HG03139 (cell line): ENCODE results near the gene COPS6.
A peak's percentile ranks its signal among the peaks of the same experiment; 100 is the strongest.

Experiments used
- ATAC-seq: cut with Tn5 transposase; IDR thresholded peaks from one replicate; pipeline ENCODE4 v1.9.1; 2021; ENCODE audit not compliant: unreplicated experiment

Gene COPS6

DNA sequence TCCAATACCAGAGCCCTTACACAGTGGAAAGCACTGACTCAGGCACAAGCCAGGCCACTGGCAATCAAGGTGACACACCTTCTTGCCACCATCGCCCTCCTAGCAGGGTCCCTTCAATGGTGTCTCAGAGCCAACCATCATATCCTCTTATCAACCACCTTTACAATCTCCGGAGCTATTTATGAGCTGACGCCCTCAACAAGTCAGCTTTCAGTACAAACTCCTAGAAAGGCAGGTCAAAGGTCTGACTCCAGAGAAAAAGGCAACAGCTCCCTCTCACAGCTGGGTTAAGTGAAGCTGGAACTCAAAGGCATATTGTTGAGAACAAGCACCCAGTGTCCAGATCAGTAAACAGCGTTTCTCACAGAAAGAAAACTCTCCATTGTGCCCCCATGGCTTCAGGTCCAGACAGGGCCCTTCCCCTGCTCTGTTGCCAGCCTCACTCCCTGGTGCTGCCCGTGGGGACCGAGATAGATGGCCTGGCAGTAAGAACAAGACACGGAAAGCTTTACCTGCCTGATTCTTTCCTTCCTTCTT, 9.7 kb upstream of the COPS6 start:
- no peak for ATAC-seq

DNA sequence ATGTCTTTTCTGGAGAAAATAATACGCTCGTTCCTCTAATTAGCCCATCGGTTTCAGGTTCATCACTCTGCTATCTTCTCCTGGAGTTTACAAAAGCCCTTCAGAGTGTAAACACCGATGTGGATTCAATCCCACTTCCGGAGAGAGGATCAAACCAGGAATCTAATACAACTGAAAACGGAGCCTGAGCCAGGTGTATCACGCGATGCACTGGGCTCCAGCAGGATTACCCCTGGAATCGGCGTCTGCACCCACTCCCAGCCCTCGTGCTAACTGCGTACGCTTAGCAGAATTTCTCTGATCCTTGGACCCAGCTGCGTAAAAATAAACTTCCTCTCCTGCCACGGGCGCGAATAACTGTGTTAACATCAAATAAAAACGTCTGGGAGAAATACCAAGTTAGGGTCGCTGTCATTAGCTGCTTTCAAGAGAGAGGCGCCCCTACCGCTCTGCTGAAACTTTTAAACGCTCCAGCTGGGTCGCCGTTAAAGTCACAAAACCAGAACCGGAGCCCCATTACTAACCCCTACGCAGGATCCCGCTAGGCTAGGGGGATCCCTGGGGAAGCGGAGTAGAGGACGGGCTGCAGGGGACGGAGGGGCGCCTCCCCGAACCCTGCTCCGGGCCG, 7.7 kb upstream of the COPS6 start:
- no peak for ATAC-seq

DNA sequence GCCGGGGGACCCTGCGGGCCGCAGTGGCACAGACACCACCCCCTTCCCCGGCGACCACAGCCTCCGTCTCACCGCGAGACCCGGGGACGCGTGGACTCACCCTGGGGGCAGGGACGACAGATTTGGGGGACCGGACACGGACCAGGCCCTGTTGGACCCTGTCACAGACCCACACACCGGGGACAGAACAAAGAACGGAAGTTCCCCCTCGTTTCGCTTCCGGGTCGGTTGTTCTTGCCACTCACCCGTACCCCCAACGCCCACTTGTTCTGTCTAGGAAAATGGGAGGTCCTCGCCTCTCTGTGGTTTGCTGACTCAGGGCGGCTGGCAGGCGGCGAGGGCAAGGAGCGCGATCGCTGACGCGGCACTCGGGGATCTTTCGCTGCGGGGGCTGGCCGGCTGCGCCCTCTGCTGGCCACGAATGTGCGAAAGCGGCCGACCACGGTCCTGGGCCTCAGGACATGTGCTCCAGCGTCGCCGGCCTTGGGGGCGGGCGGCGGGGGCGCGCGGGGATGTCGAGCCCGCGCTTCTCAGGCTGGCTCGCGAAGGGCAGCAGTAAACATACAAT, 7.2 kb upstream of the COPS6 start, which contains the start of gene ZNF3:
Gene ZNF3 (minus strand): TSS at position 189 of the 568 bp plus-strand sequence. CDS start 4,366 bp downstream, outside the sequence.
- ATAC-seq = peak; percentile 70

DNA sequence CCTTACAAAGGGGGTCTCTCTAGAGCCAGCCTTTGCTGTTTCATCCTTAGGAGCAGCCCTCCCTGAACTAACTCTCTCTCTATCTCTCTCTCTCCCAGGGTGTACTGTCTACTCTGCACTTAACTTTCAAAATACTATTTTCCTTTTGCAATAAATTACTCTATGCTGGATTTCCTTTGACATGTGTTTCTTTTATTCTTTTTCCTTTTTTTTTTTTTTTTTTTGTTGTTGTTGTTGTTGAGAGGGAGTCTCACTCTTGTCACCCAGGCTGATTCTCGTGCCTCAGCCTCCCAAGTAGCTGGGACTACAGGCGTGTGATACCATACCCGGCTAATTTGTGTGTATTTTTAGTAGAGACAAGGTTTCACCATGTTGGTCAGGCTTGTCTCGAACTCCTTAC, 5.8 kb upstream of the COPS6 start:
- ATAC-seq = no peak

DNA sequence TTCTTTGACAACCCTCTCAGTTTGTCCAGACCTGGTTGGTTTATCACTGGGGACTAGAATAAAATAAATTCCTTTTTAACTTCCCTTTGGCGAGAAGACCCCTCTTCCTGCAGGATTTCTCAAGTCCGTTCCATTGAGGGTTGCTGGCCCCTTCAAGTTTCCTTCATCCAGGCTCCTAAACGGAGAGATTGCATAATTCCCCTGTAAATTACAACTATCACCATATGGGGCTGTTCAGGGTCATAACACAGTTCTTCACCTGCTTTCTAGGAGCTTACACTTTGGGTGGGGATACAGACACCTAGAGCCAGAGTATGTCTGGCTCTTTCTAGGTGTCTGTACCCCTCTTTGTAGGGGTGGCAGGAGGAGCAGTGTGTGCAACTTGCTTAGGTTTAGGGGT, 3.3 kb upstream of the COPS6 start:
- no peak for ATAC-seq

DNA sequence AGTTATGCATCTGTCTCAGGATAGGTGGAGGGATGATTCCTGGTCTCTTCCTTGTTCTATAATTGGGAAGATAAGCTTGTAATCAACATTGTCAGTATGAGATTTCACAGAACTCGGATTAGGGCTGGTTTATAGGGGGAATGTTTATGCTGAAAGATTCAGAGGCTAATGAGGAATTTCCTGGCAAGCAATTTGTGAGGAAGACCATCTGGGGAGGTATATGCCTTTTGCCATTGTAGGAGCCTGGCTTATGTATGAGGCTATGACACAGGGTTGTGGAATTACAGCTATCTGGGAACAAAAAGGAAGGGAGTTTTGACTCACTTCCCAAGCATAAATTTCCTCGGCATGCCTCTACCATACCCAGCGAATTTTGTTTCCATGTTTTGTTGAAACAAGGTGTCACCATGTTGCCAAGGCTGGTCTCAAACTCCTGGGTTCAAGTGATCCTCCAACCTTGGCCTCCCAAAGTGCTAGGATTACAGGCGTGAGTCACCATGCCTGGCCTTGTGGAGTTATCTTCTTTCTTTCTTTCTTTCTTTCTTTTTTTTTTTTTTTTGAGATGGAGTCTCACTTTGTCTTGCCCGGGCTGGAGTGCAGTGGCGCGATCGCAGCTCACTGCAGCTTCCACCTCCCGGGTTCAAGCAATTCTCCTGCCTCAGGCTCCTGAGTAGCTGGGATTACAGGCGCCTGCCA, 1.6 kb upstream of the COPS6 start:
- no peak for ATAC-seq

DNA sequence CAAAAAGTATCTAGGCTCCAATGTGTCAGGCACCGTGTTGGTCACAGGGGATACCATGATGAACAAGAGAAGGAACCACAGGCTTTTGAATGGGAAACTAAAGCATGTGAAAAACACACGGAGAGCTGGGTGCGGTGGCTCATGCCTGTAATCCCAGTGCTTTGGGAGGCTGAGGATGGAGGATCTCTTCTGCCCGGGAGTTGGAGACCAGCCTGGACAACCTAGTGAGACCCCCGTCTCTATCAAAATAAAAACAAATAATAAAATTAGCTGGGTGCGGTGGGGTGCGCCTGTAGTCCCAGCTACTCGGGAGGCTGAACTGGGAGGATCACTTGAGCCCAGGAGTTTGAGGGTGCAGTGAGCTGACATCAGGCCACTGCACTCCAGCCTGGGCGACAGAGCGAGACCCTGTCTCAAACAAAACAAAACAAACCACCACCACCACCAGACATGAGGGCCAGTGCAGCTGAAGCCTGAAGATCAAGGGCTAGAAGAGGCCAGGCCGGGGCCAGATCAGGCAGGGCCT, 611 bp upstream of the COPS6 start:
- no peak for ATAC-seq

DNA sequence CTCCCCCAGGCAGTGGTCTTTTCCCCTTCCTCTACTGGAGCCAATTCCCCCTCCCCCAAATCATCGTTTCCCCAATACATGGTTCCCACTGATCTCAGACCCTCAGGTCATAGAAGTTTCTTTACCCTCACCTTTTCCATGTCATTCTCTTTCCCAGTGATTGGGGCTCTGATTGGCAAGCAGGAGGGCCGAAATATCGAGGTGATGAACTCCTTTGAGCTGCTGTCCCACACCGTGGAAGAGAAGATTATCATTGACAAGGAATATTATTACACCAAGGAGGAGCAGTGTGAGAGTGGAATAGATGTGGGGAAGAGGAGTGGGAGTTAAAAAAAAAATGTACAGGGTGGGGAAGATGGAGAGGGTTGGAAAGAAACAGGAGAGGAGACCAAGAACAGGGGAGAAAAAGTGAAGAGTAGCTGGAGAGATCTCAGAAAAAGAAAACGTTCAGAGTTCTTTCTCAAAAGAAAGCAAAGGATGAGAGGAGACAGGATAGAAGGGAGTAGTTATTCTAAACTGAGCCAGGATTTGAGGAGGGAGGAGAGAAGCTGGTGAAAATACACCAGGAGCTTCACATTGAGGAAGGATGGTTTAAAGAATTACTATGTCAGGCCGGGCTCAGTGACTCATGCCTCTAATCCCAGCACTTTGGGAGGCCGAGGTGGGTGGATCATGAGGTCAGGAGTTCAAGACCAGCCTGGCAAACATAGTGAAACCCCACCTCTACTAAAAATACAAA, 858 bp downstream of the COPS6 start:
- ATAC-seq = no peak

DNA sequence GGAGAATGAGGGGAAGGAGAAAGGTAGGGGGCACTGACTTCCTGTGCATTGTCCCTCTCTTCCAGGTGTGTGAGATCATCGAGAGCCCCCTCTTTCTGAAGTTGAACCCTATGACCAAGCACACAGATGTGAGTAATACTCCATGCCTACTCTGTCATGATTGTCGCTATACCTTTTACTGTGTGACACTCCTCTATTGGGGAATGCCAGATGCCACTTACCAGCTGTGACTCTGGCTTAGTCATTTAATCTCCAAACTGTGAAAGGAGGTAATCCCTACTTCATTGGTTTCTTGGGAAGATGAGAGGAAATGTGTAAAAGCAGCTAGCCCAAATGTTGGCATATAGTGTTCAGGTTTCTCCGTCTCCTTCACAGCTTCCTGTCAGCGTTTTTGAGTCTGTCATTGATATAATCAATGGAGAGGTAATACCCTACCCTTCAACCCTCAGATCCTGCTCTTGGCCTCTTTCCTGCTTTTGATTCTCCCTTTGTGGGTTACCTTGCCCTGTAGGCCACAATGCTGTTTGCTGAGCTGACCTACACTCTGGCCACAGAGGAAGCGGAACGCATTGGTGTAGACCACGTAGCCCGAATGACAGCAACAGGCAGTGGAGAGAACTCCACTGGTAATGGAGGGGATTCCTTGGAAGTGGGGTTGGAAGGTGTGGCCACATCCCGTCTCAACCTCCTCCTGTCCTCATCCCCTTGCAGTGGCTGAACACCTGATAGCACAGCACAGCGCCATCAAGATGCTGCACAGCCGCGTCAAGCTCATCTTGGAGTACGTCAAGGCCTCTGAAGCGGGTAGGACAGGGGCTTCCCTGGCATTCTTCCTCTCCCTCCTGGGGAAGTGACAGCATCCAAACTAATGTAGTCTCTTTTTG, 2.0 kb downstream of the COPS6 start:
- ATAC-seq = no peak

DNA sequence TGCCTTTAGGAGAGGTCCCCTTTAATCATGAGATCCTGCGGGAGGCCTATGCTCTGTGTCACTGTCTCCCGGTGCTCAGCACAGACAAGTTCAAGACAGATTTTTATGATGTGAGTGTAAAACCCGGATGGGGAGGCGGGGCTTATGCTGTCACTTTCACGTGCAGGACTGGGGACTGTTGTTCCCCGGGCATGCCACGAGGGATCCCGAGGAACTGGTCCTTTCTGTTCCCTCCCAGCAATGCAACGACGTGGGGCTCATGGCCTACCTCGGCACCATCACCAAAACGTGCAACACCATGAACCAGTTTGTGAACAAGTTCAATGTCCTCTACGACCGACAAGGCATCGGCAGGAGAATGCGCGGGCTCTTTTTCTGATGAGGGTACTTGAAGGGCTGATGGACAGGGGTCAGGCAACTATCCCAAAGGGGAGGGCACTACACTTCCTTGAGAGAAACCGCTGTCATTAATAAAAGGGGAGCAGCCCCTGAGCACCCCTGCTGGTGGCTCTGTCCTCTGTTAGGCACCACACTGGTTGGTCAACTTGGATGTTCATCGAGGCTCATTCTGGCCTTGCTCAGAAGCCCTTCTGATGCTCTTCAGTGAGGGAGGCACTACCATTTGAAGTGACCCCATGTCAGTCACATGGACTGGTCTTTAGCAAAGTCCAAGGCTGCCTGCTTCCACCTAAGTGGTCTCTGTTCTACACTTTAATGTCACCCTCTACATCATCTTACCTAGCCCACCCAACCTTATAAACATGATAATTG, 2.8 kb downstream of the COPS6 start:
- no peak for ATAC-seq

DNA sequence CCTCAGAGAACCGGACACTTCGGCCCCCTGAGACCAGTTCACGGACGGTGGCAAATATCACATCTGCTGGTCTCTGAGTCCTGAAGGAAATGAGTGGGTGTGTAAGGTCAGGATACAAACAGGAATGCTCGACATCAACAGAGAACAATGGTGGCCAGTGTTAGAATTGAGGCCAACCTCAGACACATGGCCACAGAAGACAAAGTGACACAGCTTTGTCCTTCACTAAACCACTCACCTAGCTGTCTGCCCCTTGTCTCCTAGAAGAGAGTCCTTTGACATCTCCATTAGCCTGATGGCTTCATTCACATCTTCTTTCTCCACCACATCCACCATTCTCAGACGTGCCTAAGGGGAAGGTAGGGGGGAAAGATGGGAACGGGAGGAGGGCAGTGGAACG, 4.3 kb downstream of the COPS6 start:
- ATAC-seq = no peak

DNA sequence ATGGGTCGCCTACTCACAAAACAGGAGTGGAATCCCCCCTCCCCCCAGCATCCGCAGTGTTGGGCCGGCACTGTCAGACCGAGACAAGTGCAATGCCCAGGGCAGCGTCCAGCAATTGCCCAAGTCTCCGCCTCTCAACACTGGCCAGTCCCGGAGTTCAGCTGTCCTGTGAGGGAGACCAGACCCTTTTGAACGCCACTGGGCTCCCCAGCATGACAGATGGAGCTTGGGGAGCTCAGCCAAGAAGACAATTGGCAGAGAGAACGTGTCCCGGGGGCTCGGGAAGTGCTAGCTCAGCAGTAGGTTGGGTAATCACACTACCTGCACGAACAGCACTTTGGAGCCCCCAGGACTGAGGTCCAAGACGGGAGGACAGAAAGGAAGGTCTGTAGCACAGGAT, 4.7 kb downstream of the COPS6 start:
- ATAC-seq = no peak

DNA sequence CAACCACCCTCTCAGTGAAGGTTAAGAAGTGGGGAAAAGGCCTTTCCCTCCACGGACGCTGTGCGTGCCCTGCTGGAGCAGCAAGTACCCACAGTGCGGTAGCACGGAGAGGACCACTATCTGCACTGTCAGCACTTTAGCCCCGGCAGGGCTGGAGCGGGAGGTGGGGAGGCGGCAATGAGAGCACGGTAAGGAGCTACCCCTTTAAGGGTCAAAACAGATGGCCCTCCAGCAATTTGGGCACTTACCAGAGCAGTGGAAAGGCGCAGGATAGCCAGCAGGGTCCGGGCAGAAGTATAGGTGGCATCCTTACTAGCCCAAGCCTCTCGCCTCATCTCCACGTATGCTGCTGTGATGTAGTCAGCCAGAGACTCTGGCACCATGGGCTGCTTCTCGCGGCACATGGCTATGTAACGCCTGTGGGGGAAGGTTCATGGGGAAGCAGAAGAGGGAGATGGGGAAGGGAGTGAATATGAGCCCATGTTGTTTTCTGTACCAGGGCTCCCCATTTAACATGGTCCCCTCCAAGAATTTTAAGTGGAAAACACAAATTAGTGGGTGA, 5.2 kb downstream of the COPS6 start:
- no peak for ATAC-seq

DNA sequence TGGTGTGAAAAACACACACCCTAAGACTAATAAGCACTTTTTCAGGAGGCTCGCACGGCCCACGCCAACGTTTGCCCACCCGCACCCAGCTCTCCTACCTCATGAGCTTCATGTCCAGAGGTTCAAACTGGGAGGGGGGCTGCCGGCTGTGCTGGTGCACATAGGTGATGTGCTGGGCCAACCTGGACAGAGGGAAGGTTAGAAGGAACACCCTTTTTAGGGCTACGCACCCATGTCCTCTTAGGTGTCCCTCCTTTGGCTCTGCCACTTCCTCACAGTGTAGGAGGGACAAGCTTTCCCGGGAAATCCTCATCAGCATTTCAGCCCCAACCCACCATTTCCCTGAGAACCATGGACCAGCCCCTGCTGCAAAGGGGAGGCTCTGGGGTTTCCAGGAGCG, 6.5 kb downstream of the COPS6 start:
- no peak for ATAC-seq

DNA sequence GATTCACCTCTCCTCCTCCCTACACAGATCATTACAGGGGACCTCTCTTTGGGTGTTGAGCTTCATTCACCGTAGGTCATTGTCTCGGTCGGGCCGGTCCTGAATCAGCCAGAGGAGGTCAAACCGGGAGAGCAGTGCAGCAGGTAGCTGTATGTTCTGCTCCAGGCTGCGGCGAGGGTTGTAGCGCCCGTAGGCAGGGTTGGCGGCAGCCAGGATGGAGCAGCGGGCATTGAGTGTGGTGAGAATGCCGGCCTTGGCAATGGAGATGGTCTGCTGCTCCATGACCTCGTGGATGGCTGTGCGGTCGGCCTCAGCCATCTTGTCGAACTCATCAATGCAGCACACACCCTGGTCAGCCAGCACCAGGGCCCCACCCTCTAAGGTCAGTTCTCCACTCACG, 6.9 kb downstream of the COPS6 start:
- ATAC-seq = no peak

DNA sequence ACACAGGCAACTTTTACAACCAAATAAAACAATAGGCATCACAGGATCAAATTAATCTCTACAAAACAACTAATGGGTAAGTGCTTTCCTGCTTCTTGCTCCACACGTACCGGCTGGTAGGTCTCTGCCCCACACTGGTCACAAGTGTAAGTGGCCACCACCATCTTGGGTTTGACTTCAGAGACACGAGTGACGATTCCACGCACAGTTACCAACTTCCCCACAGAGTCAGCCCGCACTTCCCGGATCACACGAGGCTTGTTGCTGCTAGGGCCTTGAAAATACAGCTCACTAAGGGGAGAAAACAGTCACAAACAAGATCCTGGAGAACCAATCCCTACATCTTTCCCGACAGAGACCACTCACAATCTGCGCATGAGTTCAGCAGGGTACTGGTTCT, 10.1 kb downstream of the COPS6 start:
- no peak for ATAC-seq

DNA sequence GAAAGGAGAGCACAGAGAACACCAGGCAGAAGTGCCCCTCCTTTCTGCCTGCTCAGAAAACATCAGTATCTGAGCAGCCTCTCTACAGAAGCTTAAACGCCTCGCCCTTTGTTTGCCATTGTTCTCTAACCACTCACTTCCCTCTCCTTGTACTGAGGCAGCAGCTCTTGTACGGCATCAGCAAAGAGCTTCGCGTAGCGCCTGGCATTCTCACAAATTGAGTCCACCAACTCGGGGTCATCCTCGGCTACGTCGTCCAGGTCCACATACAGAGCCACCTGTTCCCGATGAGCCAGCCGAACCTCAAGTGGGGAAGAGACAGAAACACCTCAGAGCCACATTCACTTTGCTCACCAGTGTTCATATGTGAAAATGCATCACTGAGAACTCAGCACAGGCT, 10.7 kb downstream of the COPS6 start:
- ATAC-seq = no peak

DNA sequence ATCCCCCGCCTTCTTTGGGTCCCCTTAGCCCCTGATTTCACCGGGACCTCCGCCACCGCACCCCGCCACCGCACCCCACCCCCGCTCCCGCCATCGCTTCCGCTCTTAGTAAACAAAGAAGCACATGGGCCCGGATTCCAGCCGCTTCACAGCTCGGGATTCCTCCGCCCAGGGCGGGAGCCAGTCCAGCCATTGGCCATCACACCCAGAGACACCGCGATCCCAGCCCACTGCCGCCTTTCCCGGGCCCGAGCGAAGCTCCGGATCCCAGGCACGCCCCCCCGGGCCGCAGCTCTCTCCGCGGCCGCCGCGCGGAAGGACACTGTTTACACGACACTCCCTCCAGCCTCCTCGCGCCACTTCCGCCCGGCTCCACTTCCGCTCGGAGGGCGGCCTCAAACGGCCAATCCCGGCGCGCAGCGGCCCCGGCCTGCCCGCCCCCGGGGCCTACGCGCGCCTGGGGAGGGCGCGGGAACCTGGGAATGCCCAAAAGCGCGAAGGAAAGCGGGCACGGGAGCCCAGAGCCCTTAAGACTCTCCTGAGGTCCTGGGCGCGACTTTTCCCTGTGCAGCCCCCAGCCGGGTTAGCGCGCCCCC, 11.7 kb downstream of the COPS6 start:
- peak; percentile 52 for ATAC-seq
